Effector CD4-positive, alpha-beta T cell (primary cell): Measurements from ENCODE around the gene KRTAP23-1. TPM values are rescaled to one million over a fixed set of nuclear protein-coding genes. Genes with fewer than 3 reads are reported as not detected.

Experiments used
- DNase-seq: peaks from one replicate; pipeline ENCODE4 v3.0.0-alpha.2; 2020
- total RNA-seq: gene quantifications from one replicate; lab custom pipeline; 2026; lab: John Stamatoyannopoulos, UW

The KRTAP23-1 gene, protein sequence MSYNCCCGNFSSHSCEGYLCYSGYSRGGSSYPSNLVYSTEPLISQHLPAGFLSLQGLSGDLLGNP
- not detected for total RNA-seq

- DNase-seq: no peak
These were observed at the start of gene KRTAP23-1 for GRCh38 chr21:30348506-30348905. TSS of gene KRTAP23-1 (minus strand) at chr21:30348606. CDS start at chr21:30348606, 0 bp downstream.

GRCh38 chr21:30395731-30396130 is 47.3 kb upstream of the KRTAP23-1 start, which contains the start of gene KRTAP13-1:
TSS of gene KRTAP13-1 (plus strand) at chr21:30396031. CDS start at chr21:30396087, 56 bp downstream.
- DNase-seq: no peak

GRCh38 chr21:30391492-30392025 is 43.2 kb upstream of the KRTAP23-1 start:
- no peak for DNase-seq

- no peak for DNase-seq
These were observed 33.8 kb upstream of the KRTAP23-1 start for GRCh38 chr21:30382201-30382600.

- no peak for DNase-seq
These were observed 23.8 kb upstream of the KRTAP23-1 start, which contains the start of gene KRTAP13-2 for GRCh38 chr21:30372139-30372770. TSS of gene KRTAP13-2 (minus strand) at chr21:30372271. CDS start at chr21:30372213, 58 bp downstream.

DNA sequence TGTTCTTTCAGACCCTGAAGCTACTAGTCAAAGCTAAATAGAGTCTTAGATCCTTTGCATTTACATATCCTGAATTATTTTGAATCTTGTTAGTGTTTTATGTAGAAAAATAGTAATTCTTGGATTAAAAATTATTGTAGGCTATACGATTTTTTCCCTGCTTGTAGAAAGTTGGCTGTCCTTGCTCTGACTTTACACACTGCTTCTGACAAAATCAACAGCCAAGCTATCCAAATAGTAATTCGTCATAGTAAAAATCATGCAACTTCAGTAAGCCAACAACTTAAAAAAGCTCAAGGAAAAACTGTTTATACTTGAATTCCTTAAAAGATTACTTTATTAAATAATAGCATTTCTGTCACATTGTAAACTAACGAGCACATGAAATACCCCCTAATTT is 7.5 kb upstream of the KRTAP23-1 start:
- no peak for DNase-seq

- DNase-seq: no peak
These were observed 6.1 kb upstream of the KRTAP23-1 start for GRCh38 chr21:30354308-30355005.

DNA sequence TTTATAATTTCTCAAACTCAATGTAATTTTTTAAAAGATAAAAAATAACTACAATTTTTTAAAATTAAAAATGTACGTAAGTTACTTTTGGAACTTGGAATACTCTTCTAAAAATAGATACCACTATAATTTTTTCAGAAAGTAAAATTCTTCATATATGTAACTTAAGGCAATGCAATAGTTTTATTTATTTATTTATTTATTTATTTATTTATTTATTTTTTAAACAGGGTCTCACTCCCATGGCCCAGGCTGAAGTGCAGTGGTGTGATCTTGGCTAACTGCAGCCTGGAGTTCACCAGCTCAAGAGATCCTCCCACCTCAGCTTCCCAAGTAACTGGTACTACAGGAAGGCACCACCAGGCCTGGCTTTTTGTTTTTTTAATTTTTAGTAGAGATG is 3.1 kb upstream of the KRTAP23-1 start:
- DNase-seq: no peak

DNA sequence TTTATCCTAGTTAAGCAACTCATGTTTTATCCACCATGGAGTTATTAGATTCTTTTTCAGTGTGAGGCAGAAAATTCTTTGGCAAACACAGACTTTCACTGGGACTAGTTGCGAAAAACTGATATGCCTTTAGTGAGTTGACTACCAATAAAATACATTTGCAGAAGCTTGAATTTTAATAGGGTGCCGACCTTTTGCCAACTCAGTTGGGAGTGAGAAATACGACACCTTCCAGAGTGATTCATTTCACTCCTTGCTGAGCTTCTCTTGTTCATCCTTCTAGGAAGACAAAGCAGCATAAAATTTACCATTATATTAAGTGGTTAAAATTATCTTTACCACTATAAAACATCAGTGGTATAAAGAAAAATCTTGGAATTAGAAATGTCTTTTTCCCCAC is 1.2 kb upstream of the KRTAP23-1 start:
- DNase-seq: no peak

DNA sequence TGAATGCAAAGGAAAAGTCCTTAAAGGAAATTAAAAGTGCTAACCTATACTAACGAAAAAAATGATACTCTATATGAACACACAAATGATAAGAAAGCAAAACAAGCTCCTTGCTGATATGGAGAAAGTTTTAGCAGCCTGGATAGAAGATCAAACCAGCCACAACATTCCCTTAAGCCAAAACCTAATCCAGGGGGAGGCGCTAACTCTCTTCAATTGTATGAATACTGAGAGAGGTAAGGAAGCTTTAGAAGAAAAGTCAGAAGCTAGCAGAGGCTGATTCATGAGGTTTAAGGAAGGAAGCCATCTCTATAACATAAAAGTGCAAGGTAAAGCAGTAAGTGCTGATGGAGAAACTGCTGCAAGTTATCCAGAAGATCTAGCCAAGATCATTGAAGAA is 3.4 kb downstream of the KRTAP23-1 start:
- no peak for DNase-seq

DNA sequence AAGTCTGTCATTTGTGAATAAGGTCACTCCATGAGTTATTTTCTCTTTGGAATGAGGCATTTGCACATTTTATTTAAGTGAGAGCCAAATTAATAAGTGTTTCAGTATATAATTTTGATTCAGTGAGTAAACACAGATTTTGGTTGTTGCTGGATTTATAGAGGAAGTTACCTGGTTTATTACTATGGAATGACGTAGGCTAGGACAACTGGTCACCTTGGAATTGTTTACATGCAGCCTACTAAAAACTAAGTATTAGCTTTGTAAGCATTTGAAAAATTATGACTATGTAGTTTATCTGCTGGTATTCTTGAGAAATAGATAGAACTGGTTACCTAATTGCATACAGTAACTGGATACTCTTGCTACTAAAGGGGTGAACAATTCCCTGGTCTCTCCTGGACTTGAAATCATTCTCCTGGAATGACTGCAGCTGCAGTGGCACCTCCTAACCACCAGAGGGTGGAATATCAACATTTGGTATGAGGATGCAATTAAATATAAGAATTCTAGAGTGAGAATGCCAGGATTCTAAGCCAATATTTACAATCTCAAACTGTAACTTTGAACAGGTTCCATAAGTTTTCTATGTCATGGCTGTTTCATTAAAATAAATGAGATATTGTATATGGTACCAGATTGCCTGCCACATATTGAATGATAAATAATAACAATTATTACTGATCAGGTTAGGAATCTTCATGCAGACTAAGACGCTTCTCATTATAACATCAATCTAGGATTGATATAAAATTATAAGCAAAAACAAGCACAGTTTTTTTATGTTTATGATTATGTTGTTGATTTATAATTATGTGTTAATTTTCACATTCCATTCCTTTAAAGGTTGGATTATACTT is 7.5 kb downstream of the KRTAP23-1 start:
- DNase-seq: peak; percentile 4

- DNase-seq: no peak
These were observed 9.7 kb downstream of the KRTAP23-1 start for GRCh38 chr21:30338717-30339116.

DNA sequence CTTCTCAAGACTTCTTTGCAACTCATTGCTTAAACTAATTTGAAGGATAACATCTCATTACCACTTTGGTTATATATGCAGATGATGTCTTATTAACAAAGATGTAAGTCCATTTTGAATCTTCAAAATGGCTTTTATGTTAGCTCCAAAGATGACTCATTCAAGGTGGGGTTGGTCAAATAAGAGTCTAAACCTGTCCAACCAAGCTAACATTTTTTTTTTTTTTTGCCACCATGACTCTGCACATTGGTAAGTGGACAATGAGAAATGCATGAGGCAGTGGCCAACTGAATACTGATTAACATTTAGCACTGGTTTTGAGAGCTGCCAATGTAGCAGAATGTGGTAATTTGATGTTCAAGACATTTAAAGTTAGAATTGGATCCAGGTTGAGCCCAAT is 10.6 kb downstream of the KRTAP23-1 start:
- DNase-seq: no peak

DNA sequence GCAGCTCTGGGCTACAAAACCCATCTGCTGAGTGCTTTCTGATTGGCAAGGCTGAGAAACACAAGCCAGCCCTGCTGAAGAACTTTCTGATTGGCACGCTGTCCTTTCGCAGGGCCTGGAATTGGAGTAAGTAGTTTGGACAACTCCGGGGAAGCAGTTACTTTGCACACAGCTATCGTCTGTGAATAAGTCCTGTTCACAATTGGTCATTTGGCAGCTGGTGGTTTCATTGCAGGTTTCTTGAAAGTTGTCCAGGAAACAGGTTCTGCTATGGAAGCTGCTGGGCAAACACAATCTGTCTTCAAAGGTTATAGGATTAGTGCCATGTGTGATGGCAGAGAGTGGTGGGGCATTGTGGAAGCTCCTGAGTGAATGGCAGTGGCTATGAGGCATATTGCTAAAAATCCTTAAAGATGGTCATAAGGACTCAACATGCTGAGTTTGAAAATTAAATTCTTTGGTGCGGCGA is 11.1 kb downstream of the KRTAP23-1 start, which contains the start of gene KRTAP27-1:
Gene KRTAP27-1, minus strand, starts transcription at position 419 of the 469 bp plus-strand sequence. Its CDS starts 26 bp downstream, at position 393.
- no peak for DNase-seq

GRCh38 chr21:30336596-30336995 is 11.8 kb downstream of the KRTAP23-1 start:
- no peak for DNase-seq

DNA sequence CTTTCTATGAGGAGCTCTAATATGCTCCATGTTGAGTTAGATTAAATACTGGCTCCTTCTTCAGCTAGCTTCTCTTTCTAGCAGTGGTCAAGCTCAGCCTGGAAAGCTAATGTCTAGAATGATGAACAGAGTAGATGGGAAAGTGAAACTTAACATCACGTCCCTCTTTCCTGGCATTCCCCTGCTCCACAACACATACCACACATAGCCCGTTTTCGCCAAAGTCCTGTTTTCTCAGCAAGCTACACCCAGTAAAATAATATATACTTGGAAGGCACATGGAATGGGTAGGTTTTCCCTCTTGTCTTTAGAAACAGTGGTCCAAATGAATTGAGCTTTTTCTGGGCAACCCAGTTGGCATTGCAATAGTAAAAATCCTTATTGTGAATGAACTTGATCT is 14.7 kb downstream of the KRTAP23-1 start:
- no peak for DNase-seq

DNA sequence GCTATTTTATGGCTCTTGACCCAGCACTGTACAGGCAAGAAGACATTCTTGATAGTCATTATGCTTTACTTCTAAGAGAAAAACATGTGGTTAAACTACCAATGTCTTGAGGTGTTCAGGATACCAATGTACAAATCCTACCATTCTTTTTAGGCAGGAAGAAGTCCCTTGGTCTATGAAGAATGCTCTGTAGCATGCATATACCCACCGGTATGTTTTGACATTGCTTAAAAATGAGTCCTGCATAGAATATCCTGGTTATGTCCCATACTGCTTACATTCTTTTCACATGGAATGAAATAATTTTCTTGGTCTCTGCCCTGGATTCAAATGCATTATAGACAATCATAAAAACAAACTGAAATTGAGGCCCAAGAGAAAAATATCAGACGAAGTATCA is 15.7 kb downstream of the KRTAP23-1 start:
- no peak for DNase-seq

DNA sequence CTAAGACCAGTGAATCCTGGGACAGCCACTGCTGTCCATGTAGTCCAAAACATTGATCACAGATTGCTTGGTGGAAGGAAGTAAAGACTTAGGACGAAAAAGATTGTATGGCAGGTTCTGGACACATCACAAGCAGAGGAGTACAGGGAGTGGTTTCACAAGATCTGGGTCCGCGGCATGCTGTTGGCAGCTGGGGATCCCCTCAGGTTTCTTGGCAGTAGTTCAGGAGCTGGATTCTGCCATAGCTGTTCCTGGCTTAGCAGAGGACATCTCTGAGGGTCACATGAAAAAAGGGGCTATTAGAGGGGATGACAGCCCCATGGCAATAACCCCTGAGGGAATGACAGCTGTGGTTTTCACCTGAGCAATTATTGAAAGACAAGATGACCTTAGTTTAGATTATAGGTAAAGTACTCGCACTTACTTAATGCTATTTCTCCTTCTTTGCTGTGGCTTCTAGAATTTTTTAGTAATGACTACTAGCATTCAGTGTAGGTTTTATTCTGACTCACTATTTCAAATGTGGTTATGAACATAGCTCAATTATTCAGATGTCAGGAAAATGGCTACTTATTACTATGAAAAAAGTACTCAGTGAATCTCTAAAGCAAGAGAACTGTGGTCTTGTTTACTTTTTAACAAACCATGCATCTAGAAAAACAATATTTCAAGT is 19.1 kb downstream of the KRTAP23-1 start:
- DNase-seq: no peak

- DNase-seq: no peak
These were observed 22.0 kb downstream of the KRTAP23-1 start for GRCh38 chr21:30326390-30326789.

DNA sequence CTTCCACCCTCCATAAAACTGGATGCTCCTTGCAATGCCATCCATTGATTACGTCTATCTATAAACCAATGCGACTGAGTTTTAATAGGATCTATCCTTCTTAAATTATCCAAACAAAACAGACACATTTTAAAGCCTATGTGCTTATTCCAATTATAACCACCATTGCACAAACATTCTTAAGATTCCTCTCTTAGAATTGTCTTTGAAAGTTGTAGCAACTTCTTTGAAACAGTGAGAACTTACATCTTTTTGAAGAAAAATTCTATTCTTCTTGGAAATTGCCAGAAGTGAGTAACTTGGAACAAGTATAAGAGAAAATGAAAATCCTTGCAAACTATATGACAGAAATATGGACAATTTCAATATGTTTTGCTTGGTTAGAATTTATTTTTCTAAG is 28.2 kb downstream of the KRTAP23-1 start, which contains the start of gene KRTAP26-1:
Gene KRTAP26-1, minus strand, starts transcription at position 101 of the 400 bp plus-strand sequence. CDS start 280 bp downstream, outside the sequence.
- no peak for DNase-seq

GRCh38 chr21:30315701-30316100 is 32.7 kb downstream of the KRTAP23-1 start:
- DNase-seq: no peak

DNA sequence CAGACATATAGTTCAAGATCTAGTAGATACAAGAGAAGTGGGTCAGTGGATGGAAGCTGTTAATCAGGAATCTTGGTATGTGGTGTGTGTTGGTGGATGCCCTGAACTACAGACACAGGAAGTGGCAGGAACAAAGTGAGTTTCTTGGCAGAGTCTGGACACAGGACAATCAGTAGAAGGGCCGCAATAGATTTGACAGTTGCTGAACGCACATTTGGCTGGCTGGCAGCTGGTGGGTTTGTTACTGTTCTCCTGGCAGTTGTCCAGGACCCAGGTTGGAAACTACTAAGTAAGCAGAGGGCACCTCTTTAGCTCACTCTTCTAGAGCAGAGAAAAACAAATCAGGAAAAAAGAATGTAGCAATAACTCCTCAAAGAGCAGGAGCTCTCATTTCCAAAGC is 41.5 kb downstream of the KRTAP23-1 start:
- no peak for DNase-seq
